Trophoblast cell (in vitro differentiated cells and primary cell): Measurements from ENCODE around the gene PARVA.

Source experiments
- DNase-seq, 2 donors: peaks; one replicate each; pipeline ENCODE4 v3.0.0-alpha.2; 2016
- H2AFZ ChIP-seq: 2 replicates; pipeline ENCODE4 v1.6.1; 2013; ENCODE audit warnings: low read length, moderate library complexity, mild to moderate bottlenecking; ENCODE audit not compliant: insufficient read depth, poor library complexity
- H2AK5ac ChIP-seq: 2 replicates; pipeline ENCODE4 v1.6.1; 2013; ENCODE audit warnings: mild to moderate bottlenecking, low read length
- H2BK120ac ChIP-seq: 2 replicates; pipeline ENCODE4 v1.6.1; 2013; ENCODE audit warnings: low read length, mild to moderate bottlenecking, moderate library complexity; ENCODE audit not compliant: insufficient read depth, poor library complexity
- H2BK12ac ChIP-seq: 2 replicates; pipeline ENCODE4 v1.6.1; 2013; ENCODE audit warnings: mild to moderate bottlenecking, low read length, moderate library complexity
- H2BK5ac ChIP-seq: 2 replicates; pipeline ENCODE4 v1.6.1; 2013; ENCODE audit warnings: low read length, low read depth, moderate library complexity, mild to moderate bottlenecking; ENCODE audit not compliant: poor library complexity
- H3K14ac ChIP-seq: 2 replicates; pipeline ENCODE4 v1.6.1; 2013; ENCODE audit warnings: mild to moderate bottlenecking, low read length
- H3K18ac ChIP-seq: 2 replicates; pipeline ENCODE4 v1.6.1; 2013; ENCODE audit warnings: mild to moderate bottlenecking, low read length
- H3K23ac ChIP-seq: 2 replicates; pipeline ENCODE4 v1.6.1; 2013; ENCODE audit warnings: low read length
- H3K27ac ChIP-seq: 2 replicates; pipeline ENCODE4 v1.5.1; 2013; ENCODE audit warnings: low read depth, mild to moderate bottlenecking, inconsistent platforms, low read length, moderate library complexity
- H3K27me3 ChIP-seq: 2 replicates; pipeline ENCODE4 v1.6.1; 2013; ENCODE audit warnings: inconsistent platforms, mild to moderate bottlenecking, low read length, moderate library complexity; ENCODE audit not compliant: insufficient read depth
- H3K36me3 ChIP-seq, 2 experiments: 1 replicate in 1 of 2; 2 replicates in 1 of 2; pipeline ENCODE4 v1.6.1; 2013; ENCODE audit warnings: low read length in 2 of 2, mild to moderate bottlenecking in 2 of 2, moderate library complexity in 1 of 2; ENCODE audit not compliant: insufficient read depth in 2 of 2, control insufficient read depth in 1 of 2
- H3K4ac ChIP-seq: 2 replicates; pipeline ENCODE4 v1.6.1; 2013; ENCODE audit warnings: low read depth, mild to moderate bottlenecking, low read length, moderate library complexity
- H3K4me1 ChIP-seq, 2 experiments: 1 replicate in 1 of 2; 2 replicates in 1 of 2; pipeline ENCODE4 v1.6.1; 2013; ENCODE audit warnings: low read length in 2 of 2, mild to moderate bottlenecking in 2 of 2, moderate library complexity in 1 of 2; ENCODE audit not compliant: insufficient read depth in 2 of 2, control insufficient read depth in 1 of 2
- H3K4me2 ChIP-seq: 2 replicates; pipeline ENCODE4 v1.6.1; 2013; ENCODE audit warnings: inconsistent platforms, mild to moderate bottlenecking, low read length, moderate library complexity
- H3K4me3 ChIP-seq: 2 replicates; pipeline ENCODE4 v1.5.1; 2013; ENCODE audit warnings: mild to moderate bottlenecking, low read depth, low read length, inconsistent platforms
- H3K79me1 ChIP-seq: one replicate; pipeline ENCODE4 v1.6.1; 2013; ENCODE audit warnings: low read length
- H3K79me2 ChIP-seq: 2 replicates; pipeline ENCODE4 v1.6.1; 2013; ENCODE audit warnings: low read length, mild to moderate bottlenecking; ENCODE audit not compliant: control insufficient read depth, insufficient read depth, poor library complexity
- H3K9ac ChIP-seq: 2 replicates; pipeline ENCODE4 v1.6.1; 2013; ENCODE audit warnings: mild to moderate bottlenecking, low read length
- H3K9me3 ChIP-seq: 2 replicates; pipeline ENCODE4 v1.6.1; 2013; ENCODE audit warnings: low read depth, mild to moderate bottlenecking, control low read depth, inconsistent platforms, low read length; ENCODE audit not compliant: insufficient read depth
- H4K12ac ChIP-seq: 2 replicates; pipeline ENCODE4 v1.6.1; 2013; ENCODE audit warnings: low read depth, mild to moderate bottlenecking, low read length, moderate library complexity
- H4K8ac ChIP-seq: 2 replicates; pipeline ENCODE4 v1.6.1; 2013; ENCODE audit warnings: low read depth, mild to moderate bottlenecking, low read length, moderate library complexity
- H4K91ac ChIP-seq: one replicate; pipeline ENCODE4 v1.6.1; 2013; ENCODE audit warnings: low read depth, mild to moderate bottlenecking, low read length, moderate library complexity
- WGBS: extraction: QIAGEN DNeasy Blood & Tissue Kit; methylation state at CpG from one replicate; pipeline ENCODE4 v1.1.7; 2013; ENCODE audit warnings: missing lambda C conversion rate; ENCODE audit not compliant: insufficient read length, insufficient coverage; ENCODE audit errors: extremely low coverage; 5-methylcytosine and 5-hydroxymethylcytosine counted together

The PARVA gene

GRCh38 chr11:12449961-12450715, 72.8 kb downstream of the PARVA start:
- Histone ChIP-seq H2BK5ac (no peak overlapping the region), H3K27ac (peak overlapping the region; percentile 30), H3K79me1 (peaks cover 2% of the 10 kb centered on the region), H3K4me2 (no peak overlapping the region), H2AK5ac (no peak overlapping the region), H3K4me1 (peaks cover 10 to 19% of the 10 kb centered on the region in 2 experiments), H4K12ac (no peak overlapping the region), H2BK120ac (no peak overlapping the region), H2AFZ (no peak overlapping the region), H3K4me3 (no peak overlapping the region), H3K4ac (no peak overlapping the region), H3K36me3 (no peaks in the 10 kb centered on the region), H3K23ac (no peak overlapping the region), H2BK12ac (no peak overlapping the region), H3K14ac (no peak overlapping the region), H3K27me3 (no peaks in the 10 kb centered on the region), H3K18ac (no peak overlapping the region), H3K79me2 (peaks cover 3% of the 10 kb centered on the region), H4K91ac (no peak overlapping the region), H3K9me3 (no peaks in the 10 kb centered on the region), H4K8ac (no peak overlapping the region), H3K9ac (no peak overlapping the region)
- no CpG with 5 or more reads among the region's 3 CpGs for WGBS
- peak; percentile 61 to 84 for DNase-seq

- H3K14ac ChIP-seq, result no peak overlapping the region
- H2BK120ac ChIP-seq, result no peak overlapping the region
- no peaks in the 10 kb centered on the region for H3K9me3 ChIP-seq
- WGBS, result no CpG with 5 or more reads among the region's 2 CpGs
- peaks cover 3% of the 10 kb centered on the region for H3K79me2 ChIP-seq
- no peak overlapping the region for H2BK5ac ChIP-seq
- peaks cover 2% of the 10 kb centered on the region for H3K79me1 ChIP-seq
- H4K12ac ChIP-seq, result no peak overlapping the region
- no peaks in the 10 kb centered on the region for H3K36me3 ChIP-seq
- H3K27ac ChIP-seq, result no peak overlapping the region
- peak overlapping the region; percentile 47 for H2BK12ac ChIP-seq
- no peak overlapping the region for H2AK5ac ChIP-seq
- H3K9ac ChIP-seq, result no peak overlapping the region
- peak overlapping the region; percentile 21 for H3K4ac ChIP-seq
- DNase-seq, result no peak
- peak overlapping the region; percentile 20 for H4K8ac ChIP-seq
- H3K4me2 ChIP-seq, result no peak overlapping the region
- H3K27me3 ChIP-seq, result no peaks in the 10 kb centered on the region
- peak overlapping the region; percentile 40 for H3K18ac ChIP-seq
- H2AFZ ChIP-seq, result no peak overlapping the region
- no peak overlapping the region for H3K4me3 ChIP-seq
- H4K91ac ChIP-seq, result no peak overlapping the region
- peaks cover 12 to 23% of the 10 kb centered on the region in 2 experiments for H3K4me1 ChIP-seq
- no peak overlapping the region for H3K23ac ChIP-seq
Measured at GRCh38 chr11:12451179-12451814, 73.9 kb downstream of the PARVA start.

GRCh38 chr11:12453243-12453642, 75.9 kb downstream of the PARVA start:
- no peak for DNase-seq
- Histone ChIP-seq H3K4me3 (no peak overlapping the region), H3K79me2 (peaks cover 3% of the 10 kb centered on the region), H2AK5ac (no peak overlapping the region), H3K23ac (no peak overlapping the region), H3K4ac (no peak overlapping the region), H3K27ac (no peak overlapping the region), H4K12ac (no peak overlapping the region), H3K9me3 (no peaks in the 10 kb centered on the region), H3K4me2 (no peak overlapping the region), H3K14ac (no peak overlapping the region), H2AFZ (no peak overlapping the region), H3K79me1 (peaks cover 1% of the 10 kb centered on the region), H3K27me3 (no peaks in the 10 kb centered on the region), H4K91ac (no peak overlapping the region), H2BK5ac (no peak overlapping the region), H3K36me3 (no peaks in the 10 kb centered on the region), H3K9ac (no peak overlapping the region), H3K4me1 (peaks cover 18 to 38% of the 10 kb centered on the region in 2 experiments), H2BK120ac (no peak overlapping the region), H2BK12ac (no peak overlapping the region), H4K8ac (no peak overlapping the region), H3K18ac (no peak overlapping the region)
- WGBS, result no CpG with 5 or more reads among the region's 2 CpGs

GRCh38 chr11:12454782-12455181, 77.4 kb downstream of the PARVA start:
- no peak overlapping the region for H2AFZ ChIP-seq
- no peak overlapping the region for H2BK5ac ChIP-seq
- H3K27me3 ChIP-seq, result no peaks in the 10 kb centered on the region
- peaks cover 3% of the 10 kb centered on the region for H3K79me2 ChIP-seq
- no peak overlapping the region for H2BK120ac ChIP-seq
- H3K79me1 ChIP-seq, result peaks cover 3% of the 10 kb centered on the region
- no peak overlapping the region for H3K9ac ChIP-seq
- no peak overlapping the region for H4K12ac ChIP-seq
- H2BK12ac ChIP-seq, result no peak overlapping the region
- no peak overlapping the region for H3K18ac ChIP-seq
- H2AK5ac ChIP-seq, result no peak overlapping the region
- no peak for DNase-seq
- no peaks in the 10 kb centered on the region for H3K9me3 ChIP-seq
- no peak overlapping the region for H4K91ac ChIP-seq
- H3K4ac ChIP-seq, result no peak overlapping the region
- H3K36me3 ChIP-seq, result no peaks in the 10 kb centered on the region
- H3K4me1 ChIP-seq, result peaks cover 18 to 35% of the 10 kb centered on the region in 2 experiments
- H3K23ac ChIP-seq, result no peak overlapping the region
- no peak overlapping the region for H3K4me3 ChIP-seq
- H3K4me2 ChIP-seq, result no peak overlapping the region
- no peak overlapping the region for H3K27ac ChIP-seq
- no peak overlapping the region for H4K8ac ChIP-seq
- no peak overlapping the region for H3K14ac ChIP-seq
